ENCODE data around the gene TULP4. TPM values are rescaled to one million over a fixed set of nuclear protein-coding genes. Genes with fewer than 3 reads are reported as not detected.
A peak's percentile ranks its signal among the peaks of the same experiment; 100 is the strongest.
"Not testable (repeated sequence)": the region's sequence is repeated elsewhere in the genome, so short reads cannot be mapped to it uniquely, and the experiment has no call there.

Gene TULP4
- total RNA-seq, 1 donor from 2014 or later: 117 TPM

DNA sequence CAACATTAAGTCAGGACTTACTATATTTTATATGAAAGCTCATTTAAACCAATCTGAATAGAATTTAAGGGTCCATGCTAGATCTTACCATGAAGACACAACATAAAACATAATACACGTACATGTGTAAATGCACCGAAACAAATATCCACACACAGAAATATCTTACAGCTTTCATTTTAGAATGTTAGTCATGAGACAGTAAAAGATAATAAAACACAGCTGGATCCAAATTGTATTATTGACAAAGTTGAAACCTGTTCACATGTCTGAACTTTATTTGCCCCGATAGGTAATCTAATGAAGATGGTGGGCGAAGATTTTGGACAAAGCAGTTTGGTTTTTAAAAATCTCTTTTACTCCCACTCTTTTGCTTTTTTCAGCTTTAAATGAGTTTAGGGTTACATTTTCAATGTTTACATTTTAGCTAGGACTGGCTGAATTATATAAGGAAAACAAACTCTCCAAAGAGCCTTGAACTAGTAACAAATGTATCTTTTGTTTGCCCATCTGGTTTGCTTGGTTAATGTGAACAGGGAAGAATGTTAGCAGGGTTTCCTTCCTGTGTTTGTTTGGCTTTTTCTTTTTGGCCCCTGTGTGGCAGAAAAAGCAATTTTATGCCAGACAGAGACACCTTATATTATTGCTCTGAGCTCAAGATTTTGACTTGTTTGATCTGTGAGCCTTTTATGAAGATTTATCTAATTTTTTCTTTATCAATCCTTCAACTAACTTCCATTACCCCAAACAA lies 242.5 kb downstream of the TULP4 start:
- H3K27ac Mint-ChIP-seq (ENCODE audit: unreplicated experiment): peak overlapping the region; percentile 99
- peaks cover 42% of the 10 kb centered on the region for H3K4me1 Mint-ChIP-seq (ENCODE audit: unreplicated experiment)
- no peak for DNase-seq (ENCODE audit: low spot score)
- TF ChIP-seq, protein P1, sequence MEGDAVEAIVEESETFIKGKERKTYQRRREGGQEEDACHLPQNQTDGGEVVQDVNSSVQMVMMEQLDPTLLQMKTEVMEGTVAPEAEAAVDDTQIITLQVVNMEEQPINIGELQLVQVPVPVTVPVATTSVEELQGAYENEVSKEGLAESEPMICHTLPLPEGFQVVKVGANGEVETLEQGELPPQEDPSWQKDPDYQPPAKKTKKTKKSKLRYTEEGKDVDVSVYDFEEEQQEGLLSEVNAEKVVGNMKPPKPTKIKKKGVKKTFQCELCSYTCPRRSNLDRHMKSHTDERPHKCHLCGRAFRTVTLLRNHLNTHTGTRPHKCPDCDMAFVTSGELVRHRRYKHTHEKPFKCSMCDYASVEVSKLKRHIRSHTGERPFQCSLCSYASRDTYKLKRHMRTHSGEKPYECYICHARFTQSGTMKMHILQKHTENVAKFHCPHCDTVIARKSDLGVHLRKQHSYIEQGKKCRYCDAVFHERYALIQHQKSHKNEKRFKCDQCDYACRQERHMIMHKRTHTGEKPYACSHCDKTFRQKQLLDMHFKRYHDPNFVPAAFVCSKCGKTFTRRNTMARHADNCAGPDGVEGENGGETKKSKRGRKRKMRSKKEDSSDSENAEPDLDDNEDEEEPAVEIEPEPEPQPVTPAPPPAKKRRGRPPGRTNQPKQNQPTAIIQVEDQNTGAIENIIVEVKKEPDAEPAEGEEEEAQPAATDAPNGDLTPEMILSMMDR (IDR thresholded peaks at IDR 0.05; ENCODE audit: unreplicated experiment): no peak
- H3K9me3 Mint-ChIP-seq (ENCODE audit: unreplicated experiment): no peaks in the 10 kb centered on the region
- H3K36me3 Mint-ChIP-seq (ENCODE audit: low read depth, unreplicated experiment): no peaks in the 10 kb centered on the region
- peaks cover 8% of the 10 kb centered on the region for H3K27me3 Mint-ChIP-seq (ENCODE audit: unreplicated experiment)
- H3K4me3 Mint-ChIP-seq (ENCODE audit: unreplicated experiment): no peak overlapping the region

- no peaks in the 10 kb centered on the region for H3K9me3 Mint-ChIP-seq (ENCODE audit: unreplicated experiment)
- H3K27ac Mint-ChIP-seq (ENCODE audit: unreplicated experiment): peak overlapping the region; percentile 32
- peaks cover 8% of the 10 kb centered on the region for H3K27me3 Mint-ChIP-seq (ENCODE audit: unreplicated experiment)
- TF ChIP-seq, protein P1 (IDR thresholded peaks at IDR 0.05; ENCODE audit: unreplicated experiment): no peak
- DNase-seq (ENCODE audit: low spot score): no peak
- H3K4me3 Mint-ChIP-seq (ENCODE audit: unreplicated experiment): no peak overlapping the region
- peaks cover 5% of the 10 kb centered on the region for H3K36me3 Mint-ChIP-seq (ENCODE audit: low read depth, unreplicated experiment)
- peaks cover 47% of the 10 kb centered on the region for H3K4me1 Mint-ChIP-seq (ENCODE audit: unreplicated experiment)
Observed at GRCh38 chr6:158556113-158556512, 243.8 kb downstream of the TULP4 start.

GRCh38 chr6:158557110-158557509 lies 244.8 kb downstream of the TULP4 start:
- H3K36me3 Mint-ChIP-seq (ENCODE audit: low read depth, unreplicated experiment); H3K4me3 Mint-ChIP-seq (ENCODE audit: unreplicated experiment); H3K27me3 Mint-ChIP-seq (ENCODE audit: unreplicated experiment); DNase-seq (ENCODE audit: low spot score); H3K27ac Mint-ChIP-seq (ENCODE audit: unreplicated experiment); H3K9me3 Mint-ChIP-seq (ENCODE audit: unreplicated experiment): not testable (repeated sequence)
- H3K4me1 Mint-ChIP-seq (ENCODE audit: unreplicated experiment): peaks cover 55% of the 10 kb centered on the region

DNA sequence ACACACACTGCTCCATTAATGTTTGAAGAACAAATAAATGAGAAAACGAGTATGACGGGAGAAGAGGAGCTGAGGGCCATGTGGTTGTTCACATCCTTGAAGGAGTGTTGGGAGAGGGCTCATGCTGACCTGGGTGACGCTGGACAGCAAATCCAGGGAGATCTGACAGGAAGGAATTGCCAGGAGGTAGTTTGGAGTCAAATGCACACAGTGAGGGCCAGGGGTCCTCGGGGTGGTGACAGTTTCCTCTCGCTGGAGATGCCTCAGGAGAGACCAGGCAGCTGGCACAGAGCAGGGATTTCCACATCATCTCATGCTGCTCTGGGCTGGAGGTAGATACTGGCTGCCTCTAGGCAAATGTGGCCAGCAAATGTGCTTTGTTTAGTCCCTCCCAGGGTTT lies 245.7 kb downstream of the TULP4 start:
- Mint-ChIP-seq H3K27me3 (ENCODE audit: unreplicated experiment) (peaks cover 14% of the 10 kb centered on the region), H3K27ac (ENCODE audit: unreplicated experiment) (no peak overlapping the region), H3K4me1 (ENCODE audit: unreplicated experiment) (peaks cover 54% of the 10 kb centered on the region), H3K9me3 (ENCODE audit: unreplicated experiment) (no peaks in the 10 kb centered on the region), H3K4me3 (ENCODE audit: unreplicated experiment) (peak overlapping the region; percentile 9), H3K36me3 (ENCODE audit: low read depth, unreplicated experiment) (peaks cover 8% of the 10 kb centered on the region)
- DNase-seq (ENCODE audit: low spot score): no peak
- TF ChIP-seq, protein P1 (IDR thresholded peaks at IDR 0.05; ENCODE audit: unreplicated experiment): no peak

DNA sequence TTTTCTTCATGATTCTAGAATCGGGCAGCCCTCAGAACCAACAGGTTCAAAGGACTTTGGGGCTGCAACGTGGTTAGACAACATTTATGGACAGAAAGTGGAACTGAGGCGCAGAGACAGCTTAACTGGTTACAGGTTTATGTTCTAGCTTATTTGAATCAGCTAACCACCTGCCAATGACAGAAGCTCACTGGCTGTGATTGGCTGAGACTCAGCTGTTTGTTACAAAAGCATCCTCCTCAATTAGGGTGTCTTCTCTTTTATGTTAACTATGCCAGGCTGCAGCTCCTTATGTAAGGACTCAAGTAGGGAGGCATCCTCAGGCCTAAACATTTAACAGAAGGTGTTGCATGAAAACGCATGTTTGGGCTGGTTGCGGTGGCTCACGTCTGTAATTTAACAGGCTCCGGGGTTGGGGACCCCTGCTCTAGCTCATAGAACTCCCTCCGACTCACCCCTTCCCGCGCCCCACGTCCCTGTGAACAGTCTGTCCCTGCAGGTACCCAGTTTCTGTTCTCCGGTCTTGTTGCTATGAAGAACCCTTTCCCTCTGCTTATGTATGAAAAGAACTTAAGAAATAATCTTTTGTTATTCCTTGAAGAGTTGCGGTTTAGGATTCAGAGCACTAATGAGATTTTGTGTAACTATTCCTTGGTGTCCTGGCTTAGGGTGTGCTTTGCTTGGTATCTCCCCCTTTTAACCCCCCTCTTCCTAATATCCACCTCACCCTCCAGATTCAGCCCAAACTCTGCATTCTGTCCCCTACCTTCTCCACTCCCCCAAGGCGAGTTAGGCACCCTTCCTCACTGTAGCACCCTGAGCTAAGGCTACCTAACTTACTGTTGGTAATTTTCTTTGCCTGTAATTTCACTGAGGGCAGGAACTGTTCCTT lies 246.4 kb downstream of the TULP4 start:
- Mint-ChIP-seq H3K36me3 (ENCODE audit: low read depth, unreplicated experiment) (peaks cover 8% of the 10 kb centered on the region), H3K4me1 (ENCODE audit: unreplicated experiment) (peaks cover 54% of the 10 kb centered on the region), H3K4me3 (ENCODE audit: unreplicated experiment) (peak overlapping the region; percentile 73), H3K27ac (ENCODE audit: unreplicated experiment) (peak overlapping the region; percentile 7), H3K9me3 (ENCODE audit: unreplicated experiment) (no peaks in the 10 kb centered on the region), H3K27me3 (ENCODE audit: unreplicated experiment) (peaks cover 14% of the 10 kb centered on the region)
- no peak for DNase-seq (ENCODE audit: low spot score)
- TF ChIP-seq, protein P1 (IDR thresholded peaks at IDR 0.05; ENCODE audit: unreplicated experiment): no peak
